D341Med (cell line): Measurements from ENCODE around the gene PDSS2.
"Not testable (repeated sequence)": the region's sequence is repeated elsewhere in the genome, so short reads cannot be mapped to it uniquely, and the experiment has no call there.

ENCODE experiments used
- DNase-seq: peaks from one replicate; pipeline ENCODE4 v3.0.0; 2012; ENCODE audit warnings: low spot score

Gene PDSS2

DNA sequence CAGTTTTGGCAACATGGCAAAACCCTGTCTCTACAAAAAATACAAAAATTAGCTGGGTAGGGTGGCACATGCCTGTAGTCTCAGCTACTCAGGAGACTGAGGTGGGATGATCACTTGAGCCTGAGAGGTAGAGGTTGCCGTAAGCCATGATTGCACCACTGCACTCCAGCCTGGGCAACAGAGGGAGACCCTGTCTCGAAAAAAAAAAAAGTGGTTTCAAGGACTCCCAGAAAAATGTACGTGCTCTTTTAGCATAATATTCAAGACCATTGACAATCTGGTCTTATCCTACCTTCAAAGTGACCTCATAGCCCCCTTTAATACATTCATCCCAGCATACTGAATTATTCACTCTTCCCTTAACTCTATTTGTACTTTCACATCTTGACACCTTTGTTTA lies 16.0 kb upstream of the PDSS2 start:
- not testable (repeated sequence) for DNase-seq

DNA sequence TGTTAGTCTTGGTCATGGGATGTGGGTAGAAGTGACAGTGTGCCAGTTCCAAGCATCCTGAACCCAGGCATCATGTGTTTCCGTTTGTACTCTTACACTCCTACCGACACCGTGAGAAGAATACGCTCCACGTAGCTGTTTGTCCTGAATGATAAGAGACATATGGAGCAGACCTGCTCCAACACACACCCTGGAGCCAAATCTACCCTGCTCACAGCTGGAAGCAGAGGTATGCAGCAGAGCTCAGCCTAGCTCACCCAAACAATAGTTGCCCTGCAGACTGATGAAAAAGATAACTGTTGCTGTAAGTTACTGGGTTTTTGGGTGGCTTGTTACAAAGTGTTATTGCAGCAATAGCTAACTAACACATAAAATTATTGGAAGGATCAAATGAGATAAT lies 14.3 kb upstream of the PDSS2 start:
- DNase-seq, result no peak

DNA sequence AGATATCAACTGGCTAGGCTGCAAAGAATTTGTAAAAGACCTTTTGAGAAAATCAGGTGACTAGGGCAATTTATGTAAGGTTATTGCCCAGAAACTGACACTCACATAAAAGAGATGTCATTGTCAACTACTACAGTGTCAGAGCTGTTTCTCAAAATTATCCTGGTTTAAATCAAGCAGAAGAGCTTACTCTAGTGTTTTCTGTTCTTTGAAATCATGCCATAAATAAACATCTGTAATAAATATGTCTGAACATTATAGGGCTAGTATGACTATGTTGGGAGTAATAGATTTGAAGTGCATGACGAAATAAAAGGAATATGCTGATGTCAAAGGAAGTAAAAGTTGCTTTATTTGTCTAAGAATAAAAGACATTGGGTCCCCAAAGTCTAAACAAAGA lies 11.0 kb upstream of the PDSS2 start:
- no peak for DNase-seq

DNA sequence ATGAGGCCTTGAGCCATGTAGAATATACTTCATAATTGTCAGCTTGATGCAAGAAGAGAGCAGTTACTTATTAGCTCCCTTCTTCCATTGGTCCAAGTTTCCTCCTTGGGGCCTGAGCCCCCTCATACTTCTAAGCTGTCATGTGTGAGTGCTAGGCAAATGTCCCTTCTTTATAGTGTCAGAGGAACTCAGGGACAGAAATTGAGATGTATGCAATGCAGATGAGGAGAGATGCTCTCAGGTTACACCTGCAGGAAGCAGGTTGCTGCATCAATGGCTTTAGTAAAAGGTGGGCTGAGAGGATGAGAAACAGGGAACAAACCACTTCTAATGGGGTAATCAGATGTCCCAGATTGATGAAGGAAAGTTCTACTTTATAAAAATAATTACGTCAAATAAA lies 6.7 kb upstream of the PDSS2 start:
- DNase-seq, result no peak

DNA sequence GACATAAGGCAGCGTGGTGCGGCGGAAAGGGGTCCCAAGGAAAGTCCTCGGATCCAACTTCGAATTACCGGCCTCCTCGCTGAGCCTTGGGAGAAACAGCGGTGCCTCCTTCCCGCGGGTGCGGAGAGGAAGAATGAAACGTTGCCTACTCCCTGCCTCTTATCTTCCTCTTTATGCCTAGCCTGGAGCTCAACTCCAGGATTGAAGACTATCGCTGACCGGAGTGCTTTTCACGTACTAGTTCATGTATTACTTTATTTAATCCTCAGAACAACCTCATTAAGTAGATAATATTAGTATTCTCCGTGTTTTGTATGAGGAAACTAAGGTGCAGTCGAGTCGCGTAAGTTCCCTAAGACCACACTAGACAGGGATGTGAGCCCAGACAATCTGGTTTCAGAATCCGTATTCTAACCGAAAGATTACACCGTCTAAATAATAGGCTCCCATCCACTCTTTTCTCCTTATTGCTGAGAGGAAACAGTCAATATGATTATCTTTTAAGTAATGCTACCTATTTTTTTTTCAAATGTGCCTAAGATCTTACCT lies 793 bp upstream of the PDSS2 start:
- no peak for DNase-seq

DNA sequence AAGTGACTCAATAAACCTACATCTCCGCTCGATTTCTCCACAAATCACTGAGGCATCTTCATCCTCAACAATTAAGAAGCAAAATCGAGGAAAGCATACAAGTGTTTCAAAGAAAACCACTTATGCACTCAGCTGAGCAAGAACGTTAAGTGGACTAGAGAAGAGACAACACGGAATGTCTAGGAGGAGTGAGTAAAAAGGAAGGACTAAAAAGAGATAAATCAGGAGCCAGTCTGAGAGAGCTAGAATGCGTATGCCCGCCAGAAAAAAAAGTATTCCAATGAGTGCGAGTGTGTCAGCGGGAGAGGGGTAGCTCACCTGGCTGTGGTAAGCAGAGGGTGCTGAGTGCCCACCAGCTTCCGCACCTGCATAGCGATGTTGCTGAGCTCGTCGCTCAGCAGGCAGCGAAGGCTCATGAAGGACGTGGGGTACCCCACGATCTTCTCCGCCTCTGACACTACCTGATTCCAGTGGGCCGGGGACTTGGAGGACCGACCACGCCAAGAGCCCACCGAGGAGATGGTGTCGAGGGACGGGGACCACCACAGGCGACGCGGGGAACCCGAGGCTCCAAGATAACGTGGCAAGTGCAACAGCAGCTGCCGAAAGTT lies 587 bp downstream of the PDSS2 start:
- peak; percentile 62 for DNase-seq

DNA sequence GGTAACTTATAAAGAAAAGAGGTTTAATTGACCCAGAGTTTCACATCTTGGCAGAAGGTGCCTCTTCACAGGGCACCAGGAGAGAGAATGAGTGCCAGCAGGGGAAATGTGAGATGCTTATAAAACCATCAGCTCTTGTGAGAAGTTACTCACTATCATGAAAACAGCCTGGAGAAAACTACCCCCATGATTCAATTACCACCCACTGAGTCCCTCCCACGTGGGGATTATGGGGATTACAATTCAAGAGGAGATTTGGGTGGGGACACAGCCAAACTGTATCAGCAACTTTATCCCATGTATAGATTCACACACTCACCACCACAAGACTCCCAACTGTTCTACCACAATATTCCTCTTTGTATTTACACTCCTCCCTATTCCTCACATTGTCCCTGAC lies 10.6 kb downstream of the PDSS2 start:
- no peak for DNase-seq

DNA sequence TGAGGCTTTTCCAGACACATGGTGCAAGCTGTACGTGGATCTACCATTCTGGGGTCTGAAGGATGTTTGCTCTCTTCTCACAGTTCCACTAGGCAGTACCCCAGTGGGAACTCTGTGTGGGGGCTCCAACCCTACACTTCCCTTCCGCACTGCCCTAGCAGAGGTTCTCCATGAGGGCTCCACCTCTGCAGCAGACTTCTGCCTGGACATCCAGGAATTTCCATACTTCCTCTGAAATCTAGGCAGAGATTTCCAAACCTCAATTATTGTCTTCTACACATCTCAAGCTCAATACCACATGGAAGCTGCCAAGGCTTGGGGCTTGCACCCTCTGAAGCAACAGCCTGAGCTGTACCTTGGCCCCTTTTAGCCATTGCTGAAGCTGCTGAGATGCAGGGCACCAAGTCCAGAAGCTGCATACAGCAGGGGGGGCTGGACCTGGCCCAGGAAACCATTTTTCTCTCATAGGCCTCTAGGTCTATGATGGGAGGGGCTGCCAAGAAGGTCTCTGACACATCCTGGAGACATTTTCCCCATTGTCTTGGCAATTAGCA lies 11.6 kb downstream of the PDSS2 start:
- no peak for DNase-seq

DNA sequence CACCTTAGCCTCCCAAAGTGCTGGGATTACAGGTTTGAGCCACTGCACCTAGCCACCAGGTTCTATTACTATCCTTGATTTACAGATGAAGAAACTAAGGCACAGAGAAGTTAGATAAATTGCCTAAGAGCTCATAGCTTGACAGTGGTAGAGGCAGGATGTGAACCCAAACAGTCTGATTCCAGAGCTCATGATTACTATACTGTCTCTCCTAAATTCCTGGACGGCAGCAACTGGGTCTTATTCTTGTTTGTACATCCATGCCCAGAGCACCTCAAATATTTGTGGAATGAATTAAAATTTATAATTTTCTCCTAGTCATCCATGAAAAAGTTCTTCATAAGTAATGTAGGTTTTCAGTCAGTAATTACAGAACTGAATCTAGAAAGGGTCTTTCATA lies 15.1 kb downstream of the PDSS2 start:
- no peak for DNase-seq

DNA sequence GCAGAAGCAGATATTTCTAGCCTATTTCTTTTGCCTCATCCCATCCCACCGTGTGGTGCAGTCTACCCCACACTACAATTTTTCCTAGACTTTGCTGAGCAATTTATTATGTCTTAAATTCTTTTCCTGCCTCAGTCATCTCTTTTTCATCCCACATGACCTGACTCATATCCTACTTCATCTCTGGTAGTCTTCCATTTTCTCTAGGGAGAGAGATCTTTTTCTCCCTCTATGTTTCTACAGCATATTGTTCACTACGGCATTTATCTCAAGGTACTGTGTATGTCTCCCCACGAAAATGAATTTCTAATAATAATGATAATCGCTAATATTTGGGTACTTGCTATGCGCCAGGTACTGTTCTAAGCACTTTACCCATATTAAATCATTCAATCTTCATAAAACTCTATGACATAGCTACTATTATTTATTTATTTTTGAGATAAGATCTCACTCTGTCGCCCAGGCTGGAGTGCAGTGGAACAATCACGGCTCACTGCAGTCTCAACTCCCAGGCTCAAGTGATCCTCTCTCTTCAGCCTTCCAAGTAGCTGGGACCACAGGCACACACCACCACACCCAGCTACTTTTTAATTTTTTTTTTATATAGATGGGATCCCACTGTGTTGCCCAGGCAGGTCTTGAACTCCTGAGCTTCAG lies 15.6 kb downstream of the PDSS2 start:
- DNase-seq, result no peak

DNA sequence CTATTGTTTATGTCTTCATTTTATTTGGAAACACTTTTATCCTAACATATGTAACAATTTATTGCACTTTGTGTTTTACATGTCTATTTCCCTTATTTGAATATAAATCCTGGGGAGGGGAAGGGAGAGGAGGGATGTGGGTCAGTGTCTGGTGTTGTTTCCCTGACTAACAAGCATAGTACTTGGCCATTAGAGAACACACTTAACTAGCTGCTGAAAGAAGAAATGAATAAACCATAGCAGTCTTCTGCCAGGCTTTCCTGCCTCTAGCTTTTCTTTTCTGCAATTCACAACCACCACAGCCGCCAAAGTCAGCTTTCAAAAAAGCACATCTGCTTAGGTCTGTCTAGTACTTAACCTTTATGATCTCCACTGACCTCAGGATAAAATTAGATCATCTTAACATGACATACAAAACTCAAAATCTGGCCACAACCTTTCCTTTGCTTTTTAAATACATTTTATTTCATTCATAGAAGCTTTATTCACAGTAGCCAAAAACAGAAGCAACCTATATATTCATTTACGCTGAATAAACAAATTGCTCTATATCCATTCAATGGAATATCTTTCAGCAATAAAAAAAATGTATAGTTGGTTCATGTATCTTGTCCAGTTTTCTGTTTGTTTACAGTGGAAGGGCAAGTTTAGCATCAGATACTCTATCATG lies 16.3 kb downstream of the PDSS2 start:
- no peak for DNase-seq

DNA sequence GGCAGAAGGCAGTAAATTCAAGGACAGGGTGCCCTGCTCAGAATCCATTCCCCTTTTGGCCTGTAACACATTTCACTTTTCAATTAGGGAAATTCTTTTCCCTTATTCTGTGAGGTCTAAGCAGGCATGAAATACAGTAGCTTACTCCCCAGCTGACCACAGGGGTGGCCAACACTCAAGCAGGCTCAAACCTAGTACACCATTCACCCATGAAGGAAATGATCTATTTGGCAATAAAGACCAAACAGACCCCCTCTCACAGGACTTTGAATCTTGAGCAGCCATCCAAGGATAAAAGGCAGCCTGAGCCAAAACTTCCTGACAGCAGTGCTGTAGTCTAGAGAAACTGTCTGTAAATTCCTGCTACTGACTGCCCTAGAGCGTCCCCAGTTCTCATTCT lies 17.7 kb downstream of the PDSS2 start:
- DNase-seq, result no peak

DNA sequence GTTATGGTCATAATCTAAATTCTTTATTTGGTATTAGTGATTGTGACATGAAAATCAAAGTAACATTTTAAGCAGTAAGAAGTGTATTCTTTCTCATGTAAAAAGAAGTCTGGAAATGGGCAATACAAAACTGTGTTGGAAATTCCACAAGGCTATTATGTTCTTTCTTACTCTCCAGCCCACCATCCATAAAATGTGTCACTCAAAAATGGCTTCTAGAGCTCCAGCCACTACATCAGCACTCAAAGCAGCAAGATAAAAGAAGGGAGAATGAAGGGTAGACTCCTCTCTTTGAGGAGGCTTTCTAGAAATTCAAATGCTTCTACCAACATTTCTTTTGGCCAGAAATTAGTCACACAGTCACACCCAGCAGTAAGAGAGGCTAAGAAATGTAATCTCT lies 18.4 kb downstream of the PDSS2 start:
- DNase-seq, result no peak

DNA sequence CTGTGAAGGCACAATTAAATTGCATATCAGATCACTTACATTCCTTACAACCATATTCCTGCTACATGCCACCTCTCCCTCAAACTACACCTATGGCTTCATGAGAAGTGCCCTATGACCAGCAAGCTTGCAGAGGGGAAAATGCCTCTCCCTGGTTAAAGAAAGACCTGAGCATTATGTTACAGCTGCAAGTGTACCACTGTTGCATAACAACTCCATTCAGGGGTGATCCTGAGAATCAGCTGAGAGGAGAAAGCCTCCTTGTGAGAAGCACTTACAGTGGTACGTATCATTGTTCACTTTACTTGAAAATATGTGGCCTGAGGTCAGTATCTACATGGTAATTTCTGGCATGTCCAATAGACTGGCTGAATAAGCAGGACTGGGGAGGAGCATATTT lies 20.0 kb downstream of the PDSS2 start:
- no peak for DNase-seq

DNA sequence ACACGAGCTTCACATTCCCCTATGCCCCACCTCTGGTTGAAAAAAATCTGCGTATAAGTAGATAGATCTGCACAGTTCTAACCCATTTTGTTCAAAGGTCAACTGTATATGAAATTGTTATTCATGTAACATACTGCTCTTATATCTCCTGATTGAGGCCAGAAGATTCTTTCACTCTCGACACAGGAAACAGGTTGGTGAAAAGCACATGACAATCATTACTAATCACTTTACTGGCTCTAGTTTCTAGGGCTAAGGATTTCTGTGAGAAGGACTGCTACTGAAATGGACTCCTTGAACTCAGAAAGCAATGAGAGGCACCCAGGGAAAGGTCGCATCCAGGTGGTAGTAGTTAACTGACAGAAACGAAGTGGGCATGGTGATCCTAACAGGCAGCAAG lies 21.7 kb downstream of the PDSS2 start:
- no peak for DNase-seq

DNA sequence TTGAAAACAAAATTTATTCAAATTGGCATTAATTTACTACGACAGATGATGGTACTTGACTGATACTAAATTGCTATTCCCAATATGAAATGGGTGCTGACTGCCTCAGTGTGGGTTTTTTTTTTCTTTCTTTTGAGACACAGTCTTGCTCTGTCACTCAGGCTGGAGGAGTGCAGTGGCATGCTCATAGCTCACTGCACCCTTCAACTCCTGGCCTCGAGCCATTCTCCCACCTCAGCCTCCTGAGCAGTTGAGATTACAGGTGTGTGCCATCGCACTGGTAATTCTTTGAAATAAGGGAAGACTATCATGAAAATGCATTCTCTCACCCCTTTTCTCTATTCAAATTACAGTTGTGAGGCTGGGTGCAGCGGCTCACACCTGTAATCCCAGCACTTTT lies 22.5 kb downstream of the PDSS2 start:
- no peak for DNase-seq

DNA sequence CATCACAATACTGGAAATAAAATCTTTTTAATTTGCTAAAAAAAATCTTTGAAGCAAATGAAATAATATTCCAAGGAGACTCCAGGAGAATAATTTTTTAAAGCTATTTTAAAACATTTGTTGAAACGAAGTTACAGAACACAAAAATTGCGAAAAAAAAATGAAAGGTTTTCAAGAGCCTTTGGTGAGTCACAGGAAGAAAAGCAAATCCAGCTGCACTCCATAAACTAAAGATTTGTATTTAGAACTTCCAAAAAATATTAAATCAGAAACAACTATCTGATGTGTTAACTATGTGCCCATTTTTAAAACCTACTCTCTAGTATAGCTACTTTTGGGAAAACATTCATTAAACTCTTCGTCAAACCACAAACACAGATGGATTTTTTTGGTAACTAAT lies 23.6 kb downstream of the PDSS2 start:
- no peak for DNase-seq

DNA sequence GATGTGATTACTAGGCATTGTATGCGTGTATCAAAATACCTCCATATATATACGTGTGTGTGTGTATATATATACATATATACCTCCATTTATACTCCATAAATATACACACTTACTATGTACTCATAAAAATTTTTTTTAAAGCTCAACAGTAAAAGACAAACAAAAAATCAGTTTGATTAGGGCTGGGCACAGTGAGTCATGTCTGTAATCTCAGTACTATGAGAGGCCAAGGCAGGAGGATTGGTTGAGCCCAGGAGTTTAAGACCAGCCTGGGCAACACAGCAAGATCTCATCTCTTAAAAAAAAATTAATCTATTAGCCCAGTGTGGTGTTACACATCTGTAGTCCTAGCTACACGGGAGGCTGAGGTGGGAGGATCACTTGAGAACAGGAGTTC lies 24.6 kb downstream of the PDSS2 start:
- no peak for DNase-seq

DNA sequence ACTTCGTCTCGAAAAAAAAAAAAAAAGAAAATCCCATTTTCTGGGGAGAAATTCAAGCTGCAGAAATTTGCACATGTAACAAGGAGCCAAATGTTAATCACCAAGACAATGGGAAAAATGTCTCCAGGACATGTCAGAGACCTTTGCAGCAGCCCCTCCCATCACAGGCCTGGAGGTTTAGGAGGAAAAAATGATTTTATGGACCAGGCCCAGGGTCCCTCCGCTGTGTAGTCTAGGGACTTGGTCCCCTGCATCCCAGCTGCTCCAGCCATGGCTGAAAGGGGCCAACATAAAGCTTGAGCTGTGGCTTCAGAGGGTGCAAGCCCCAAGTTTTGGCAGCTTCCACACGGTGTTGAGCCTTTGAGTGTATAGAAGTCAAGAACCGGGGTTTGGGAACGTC lies 33.4 kb downstream of the PDSS2 start:
- not testable (repeated sequence) for DNase-seq

DNA sequence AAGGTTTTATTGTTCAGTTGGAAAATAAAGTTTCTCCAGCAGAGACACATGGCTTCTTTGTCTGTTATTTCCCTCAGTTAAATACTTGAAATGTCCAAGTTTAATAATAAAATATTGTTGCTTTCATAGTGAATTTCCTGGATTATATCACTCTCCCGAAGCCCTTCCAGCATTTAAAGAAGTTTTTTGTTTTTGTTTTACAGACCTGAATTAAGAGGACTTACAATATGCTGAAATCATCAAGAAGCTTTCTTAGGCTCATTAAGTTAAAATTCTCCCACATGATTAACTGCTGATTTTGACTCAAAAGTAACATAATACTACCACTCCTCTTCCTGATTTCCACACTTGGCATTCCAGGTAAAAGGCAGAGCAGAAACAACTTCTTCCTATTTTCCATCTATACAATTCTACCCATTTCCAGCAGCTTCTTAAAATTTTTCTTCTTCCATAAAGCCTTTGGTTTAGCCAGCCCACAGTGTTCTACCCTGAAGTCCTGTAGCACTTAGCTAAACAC lies 35.8 kb downstream of the PDSS2 start:
- no peak for DNase-seq

DNA sequence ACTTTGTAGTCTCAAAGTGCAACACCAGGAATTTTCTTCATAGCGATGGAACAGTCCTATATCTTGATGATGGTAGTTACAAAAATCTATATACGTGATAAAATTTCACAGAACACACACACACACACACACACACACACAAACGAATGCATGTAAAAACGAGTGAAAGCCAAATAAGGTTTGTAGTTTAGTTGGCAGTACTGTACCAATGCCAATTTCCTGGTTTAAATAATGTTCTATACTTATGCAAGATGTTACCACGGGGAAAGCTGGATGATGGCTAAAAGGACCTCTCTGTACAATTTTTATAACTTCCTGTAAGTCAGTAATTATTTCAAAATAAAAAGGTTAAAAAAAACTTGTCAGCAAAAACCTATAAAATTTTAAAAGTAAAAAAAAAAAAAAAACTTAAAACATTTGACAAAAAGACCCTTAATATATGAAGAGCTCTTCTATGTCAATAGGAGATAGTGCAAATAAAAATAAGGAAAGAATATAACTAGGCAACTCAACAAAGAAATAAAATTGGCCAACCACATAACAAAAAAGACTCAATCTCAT lies 37.6 kb downstream of the PDSS2 start:
- DNase-seq, result no peak

DNA sequence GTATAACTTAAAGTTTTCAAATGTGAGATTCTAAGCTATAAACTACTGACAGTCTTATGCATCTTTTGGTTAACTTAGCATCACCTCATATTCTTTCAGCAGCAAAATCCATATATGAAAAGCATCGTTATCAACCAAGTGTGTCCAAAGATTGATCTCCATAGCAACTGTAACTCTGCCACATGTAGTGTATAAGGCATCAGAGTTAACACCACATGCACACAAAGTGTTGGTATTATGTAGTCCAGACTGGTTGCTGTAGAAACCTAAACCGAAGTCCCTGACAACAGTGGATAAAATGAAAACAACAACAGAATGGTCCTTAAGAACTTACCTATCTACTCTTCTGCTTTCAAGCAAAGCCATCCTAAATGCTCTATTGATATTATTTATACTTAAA lies 39.6 kb downstream of the PDSS2 start:
- no peak for DNase-seq

DNA sequence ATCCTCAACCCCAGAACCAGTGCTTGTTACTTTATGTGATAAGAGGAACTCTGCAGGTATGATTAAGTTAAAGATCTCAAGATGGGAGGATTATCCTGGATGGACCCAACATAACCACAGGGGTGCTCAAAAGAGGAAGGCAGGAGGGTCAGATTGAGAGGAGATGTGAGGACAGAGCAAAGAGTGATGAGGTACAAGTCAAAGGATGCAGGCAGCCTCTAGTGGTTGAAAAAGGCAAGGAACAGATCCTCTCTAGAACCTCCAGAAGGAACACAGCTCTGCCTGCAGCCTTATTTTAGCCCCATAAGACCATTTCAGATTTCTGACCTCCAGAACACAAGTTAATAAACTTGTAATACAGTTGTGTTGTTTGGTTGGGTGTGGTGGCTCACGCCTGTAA lies 41.2 kb downstream of the PDSS2 start:
- peak; percentile 33 for DNase-seq
